ENCODE results near the gene NEO1.

Gene NEO1

DNA sequence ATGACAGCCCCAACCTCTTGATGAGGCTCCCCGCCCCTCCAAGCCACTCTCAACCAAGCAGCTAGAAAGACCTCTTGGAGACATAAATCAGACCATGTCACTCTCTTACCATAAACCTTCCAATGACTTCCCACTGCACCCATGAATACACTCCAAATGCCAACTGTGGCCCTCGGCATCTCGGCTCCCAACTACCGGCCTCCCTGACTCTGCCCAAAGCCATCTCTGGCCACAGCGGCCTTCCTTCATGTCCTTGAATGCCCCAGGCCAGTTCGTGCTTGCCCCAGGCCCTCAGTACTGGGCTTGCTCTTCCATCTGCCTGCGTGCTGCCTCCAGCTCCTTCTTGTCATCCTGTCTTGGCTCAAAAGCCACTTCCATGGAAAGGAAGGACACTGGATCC lies 284.5 kb downstream of the NEO1 start:
- H3K9me3 ChIP-seq (ENCODE audit: control insufficient read depth in 1 of 2, low read length in 2 of 2), result no peaks in the 10 kb centered on the region
- no peaks in the 10 kb centered on the region for H3K27me3 ChIP-seq (ENCODE audit: low read depth, low read length)
- no peaks in the 10 kb centered on the region for H3K4me1 ChIP-seq (ENCODE audit: control insufficient read depth in 1 of 2, insufficient read depth in 2 of 2, low read length in 2 of 2)
- H3K36me3 ChIP-seq (ENCODE audit: control insufficient read depth in 1 of 2, insufficient read depth in 2 of 2, low read length in 2 of 2), result no peaks in the 10 kb centered on the region
- no peak overlapping the region for H3K4me3 ChIP-seq (ENCODE audit: low read depth in 1 of 2, low read length in 2 of 2)
- H3K27ac ChIP-seq (ENCODE audit: low read length), result no peak overlapping the region

DNA sequence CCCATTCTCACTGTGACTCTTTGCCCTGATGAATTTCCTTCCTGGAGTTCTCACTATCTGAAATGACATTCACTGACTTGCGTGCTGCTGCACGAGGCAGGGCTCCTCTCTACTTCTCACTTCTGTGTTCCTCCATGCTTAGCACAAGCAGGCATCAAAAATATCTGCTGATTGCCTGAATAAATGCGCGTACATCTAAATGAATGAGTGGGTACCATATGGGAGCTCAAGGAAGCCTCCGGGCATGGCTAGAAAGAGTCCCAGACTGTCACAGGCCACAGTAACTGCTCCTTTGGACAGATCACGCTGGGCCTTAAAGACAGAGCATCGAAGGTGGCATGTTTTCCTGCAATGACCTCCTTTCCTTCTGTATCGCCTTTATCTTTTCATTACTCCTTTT lies 284.9 kb downstream of the NEO1 start:
- Histone ChIP-seq H3K4me1 (ENCODE audit: control insufficient read depth in 1 of 2, insufficient read depth in 2 of 2, low read length in 2 of 2) (no peaks in the 10 kb centered on the region), H3K4me3 (ENCODE audit: low read depth in 1 of 2, low read length in 2 of 2) (no peak overlapping the region), H3K9me3 (ENCODE audit: control insufficient read depth in 1 of 2, low read length in 2 of 2) (no peaks in the 10 kb centered on the region), H3K27ac (ENCODE audit: low read length) (no peak overlapping the region), H3K27me3 (ENCODE audit: low read depth, low read length) (no peaks in the 10 kb centered on the region), H3K36me3 (ENCODE audit: control insufficient read depth in 1 of 2, insufficient read depth in 2 of 2, low read length in 2 of 2) (no peaks in the 10 kb centered on the region)

DNA sequence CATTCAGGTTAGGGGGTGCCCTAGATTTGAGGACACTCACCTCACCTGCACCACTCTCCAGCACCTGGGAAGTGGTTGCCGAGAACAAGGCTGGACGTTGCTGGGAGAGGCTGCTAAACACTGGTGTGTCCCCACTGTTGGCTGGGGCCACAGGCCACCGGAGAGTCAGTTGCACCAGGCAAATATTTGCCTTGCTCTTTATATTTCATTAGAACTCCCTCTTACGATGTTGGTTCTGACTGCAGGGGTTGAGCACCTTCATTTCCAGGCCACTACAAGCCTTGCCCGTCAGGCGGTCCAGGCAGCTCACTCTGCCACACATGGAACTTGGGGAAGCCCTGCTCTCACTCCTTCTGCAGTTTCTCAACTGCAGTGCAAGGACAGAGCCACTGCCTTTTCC lies 285.8 kb downstream of the NEO1 start:
- Histone ChIP-seq H3K4me3 (ENCODE audit: low read depth in 1 of 2, low read length in 2 of 2) (no peak overlapping the region), H3K9me3 (ENCODE audit: control insufficient read depth in 1 of 2, low read length in 2 of 2) (no peaks in the 10 kb centered on the region), H3K27me3 (ENCODE audit: low read depth, low read length) (no peaks in the 10 kb centered on the region), H3K36me3 (ENCODE audit: control insufficient read depth in 1 of 2, insufficient read depth in 2 of 2, low read length in 2 of 2) (no peaks in the 10 kb centered on the region), H3K4me1 (ENCODE audit: control insufficient read depth in 1 of 2, insufficient read depth in 2 of 2, low read length in 2 of 2) (no peaks in the 10 kb centered on the region), H3K27ac (ENCODE audit: low read length) (no peak overlapping the region)

DNA sequence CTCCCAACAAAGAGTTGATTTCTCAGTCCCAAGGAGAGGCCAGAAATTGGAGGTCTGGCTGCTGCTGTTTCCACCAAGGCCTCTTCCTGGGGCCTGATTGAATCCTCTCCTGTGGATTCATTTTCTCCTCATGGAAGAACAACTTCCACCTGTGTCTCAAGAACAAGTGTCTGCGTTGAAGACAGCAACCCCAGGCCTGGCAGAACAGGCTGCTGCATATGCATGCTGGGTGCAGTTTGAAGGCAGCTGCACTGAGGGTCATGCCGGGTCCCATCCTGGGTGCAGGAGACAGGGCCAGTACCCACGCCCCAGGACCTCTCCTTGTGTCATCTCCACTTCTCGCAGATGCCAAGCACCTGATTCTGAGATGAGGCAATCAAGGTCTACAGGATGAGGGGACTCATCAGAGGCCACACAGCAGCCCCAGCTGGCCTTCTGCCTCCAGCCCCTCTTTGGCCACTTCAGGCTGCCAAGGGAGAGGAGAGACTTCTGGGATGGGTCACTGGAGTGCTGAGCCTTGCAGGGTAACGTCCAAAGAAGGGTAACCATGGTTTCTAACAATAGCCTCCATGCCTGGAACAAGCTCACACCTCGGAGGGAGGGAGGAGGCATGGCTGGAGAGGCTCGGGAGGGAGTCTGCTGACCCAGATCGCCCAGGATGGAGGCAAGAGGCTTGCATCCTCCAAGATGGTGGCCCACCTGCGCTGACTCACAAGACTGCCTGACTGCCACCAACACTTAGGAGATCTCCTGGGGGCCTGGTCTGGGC lies 286.5 kb downstream of the NEO1 start:
- no peak overlapping the region for H3K27ac ChIP-seq (ENCODE audit: low read length)
- H3K36me3 ChIP-seq (ENCODE audit: control insufficient read depth in 1 of 2, insufficient read depth in 2 of 2, low read length in 2 of 2), result no peaks in the 10 kb centered on the region
- H3K9me3 ChIP-seq (ENCODE audit: control insufficient read depth in 1 of 2, low read length in 2 of 2), result no peaks in the 10 kb centered on the region
- no peaks in the 10 kb centered on the region for H3K27me3 ChIP-seq (ENCODE audit: low read depth, low read length)
- H3K4me1 ChIP-seq (ENCODE audit: control insufficient read depth in 1 of 2, insufficient read depth in 2 of 2, low read length in 2 of 2), result no peaks in the 10 kb centered on the region
- H3K4me3 ChIP-seq (ENCODE audit: low read depth in 1 of 2, low read length in 2 of 2), result no peak overlapping the region

DNA sequence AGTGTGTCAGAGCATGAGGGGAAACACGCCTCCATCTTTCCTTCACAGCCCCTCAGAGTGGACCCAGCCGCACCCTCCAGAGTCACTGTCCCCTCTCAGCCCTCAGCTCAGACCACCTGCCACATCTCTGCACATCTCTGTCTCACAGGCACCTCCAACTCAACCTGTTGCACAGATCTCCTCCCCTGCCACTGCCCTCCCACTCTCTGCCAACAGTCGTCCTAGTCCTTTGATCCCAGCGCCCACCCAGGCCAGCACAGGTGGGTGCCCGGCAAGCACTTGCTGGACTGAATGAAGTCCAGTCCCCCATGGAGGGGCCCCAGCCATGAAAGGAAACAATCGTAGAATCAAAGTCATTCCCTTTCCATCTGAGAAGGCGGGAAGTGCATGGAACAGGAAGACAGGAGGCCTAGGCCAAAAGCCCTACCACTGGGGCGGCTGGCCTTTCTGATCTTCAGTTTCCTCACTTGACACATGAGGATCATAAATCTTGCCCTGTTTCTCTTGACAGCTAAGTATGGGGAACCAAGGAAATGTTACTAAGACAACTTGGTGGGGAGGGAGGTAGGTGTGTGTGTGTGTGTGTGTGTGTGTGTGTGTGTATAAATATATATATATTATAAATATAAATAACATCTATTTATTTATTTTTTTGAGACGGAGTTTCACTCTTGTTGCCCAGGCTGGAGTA lies 288.4 kb downstream of the NEO1 start:
- no peaks in the 10 kb centered on the region for H3K4me1 ChIP-seq (ENCODE audit: control insufficient read depth in 1 of 2, insufficient read depth in 2 of 2, low read length in 2 of 2)
- H3K36me3 ChIP-seq (ENCODE audit: control insufficient read depth in 1 of 2, insufficient read depth in 2 of 2, low read length in 2 of 2), result no peaks in the 10 kb centered on the region
- no peak overlapping the region for H3K4me3 ChIP-seq (ENCODE audit: low read depth in 1 of 2, low read length in 2 of 2)

DNA sequence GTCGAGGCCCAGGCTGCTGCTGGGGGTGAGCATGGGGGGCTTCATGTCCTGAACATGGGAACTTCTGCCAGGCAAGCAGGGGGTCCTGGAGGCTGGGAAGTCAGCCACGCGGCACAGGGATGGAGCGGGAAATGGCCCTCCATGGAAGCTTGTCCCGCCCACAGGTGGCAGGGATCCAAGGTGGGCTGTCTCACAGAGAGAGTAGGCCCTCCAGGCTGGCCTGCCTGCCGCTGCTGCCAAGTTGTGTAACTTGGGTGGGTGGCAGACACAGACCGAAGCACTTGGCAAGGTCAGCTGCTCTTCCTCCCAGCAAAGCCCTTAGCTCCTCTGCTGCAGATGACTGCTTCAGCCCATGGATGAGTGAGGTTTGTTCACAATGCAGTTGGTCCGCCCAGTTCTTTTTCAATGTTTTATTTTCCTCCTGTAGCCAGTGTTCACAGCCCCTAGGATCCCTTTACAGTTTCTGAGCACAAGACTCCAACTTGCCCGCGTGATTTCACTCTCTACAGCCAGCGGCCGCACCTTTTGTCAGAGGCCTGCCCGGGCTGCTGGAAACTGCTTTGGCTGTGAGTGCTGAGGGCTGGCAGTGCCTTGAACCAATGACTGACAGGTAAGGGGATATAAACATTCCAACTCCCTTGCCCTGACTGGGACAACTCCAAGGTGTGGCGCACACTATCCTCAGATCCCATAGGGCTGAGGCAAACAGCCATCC lies 289.8 kb downstream of the NEO1 start:
- H3K9me3 ChIP-seq (ENCODE audit: control insufficient read depth in 1 of 2, low read length in 2 of 2), result no peaks in the 10 kb centered on the region
- H3K27me3 ChIP-seq (ENCODE audit: low read depth, low read length), result no peaks in the 10 kb centered on the region
- H3K4me3 ChIP-seq (ENCODE audit: low read depth in 1 of 2, low read length in 2 of 2), result no peak overlapping the region
- no peaks in the 10 kb centered on the region for H3K4me1 ChIP-seq (ENCODE audit: control insufficient read depth in 1 of 2, insufficient read depth in 2 of 2, low read length in 2 of 2)
- H3K27ac ChIP-seq (ENCODE audit: low read length), result no peak overlapping the region
- H3K36me3 ChIP-seq (ENCODE audit: control insufficient read depth in 1 of 2, insufficient read depth in 2 of 2, low read length in 2 of 2), result no peaks in the 10 kb centered on the region

More for the DNA sequence above, 288.4 kb downstream of the NEO1 start:
- Histone ChIP-seq H3K9me3 (ENCODE audit: control insufficient read depth in 1 of 2, low read length in 2 of 2) (no peaks in the 10 kb centered on the region), H3K27me3 (ENCODE audit: low read depth, low read length) (no peaks in the 10 kb centered on the region), H3K27ac (ENCODE audit: low read length) (no peak overlapping the region)

DNA sequence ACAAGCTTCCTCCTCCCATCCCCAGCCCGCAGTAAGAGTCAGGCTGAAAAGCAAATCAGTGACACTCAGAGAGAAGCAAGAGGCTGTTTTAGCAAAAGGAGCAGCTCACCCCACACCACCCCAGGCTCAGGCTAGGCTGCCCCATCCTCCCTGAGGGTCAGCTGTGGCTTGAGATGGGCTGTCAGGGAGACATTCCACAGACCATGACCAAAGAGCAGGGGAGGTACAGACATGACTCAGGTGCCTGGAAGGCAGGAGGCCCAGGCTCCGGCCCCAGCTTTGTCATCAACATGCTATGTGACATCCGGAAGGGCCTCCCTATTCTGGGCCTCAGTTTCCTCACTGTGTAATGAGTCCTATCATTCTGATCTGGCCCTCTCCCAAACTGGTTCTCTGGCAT lies 291.8 kb downstream of the NEO1 start:
- Histone ChIP-seq H3K9me3 (ENCODE audit: control insufficient read depth in 1 of 2, low read length in 2 of 2) (no peaks in the 10 kb centered on the region), H3K36me3 (ENCODE audit: control insufficient read depth in 1 of 2, insufficient read depth in 2 of 2, low read length in 2 of 2) (no peaks in the 10 kb centered on the region), H3K27ac (ENCODE audit: low read length) (no peak overlapping the region), H3K27me3 (ENCODE audit: low read depth, low read length) (no peaks in the 10 kb centered on the region), H3K4me3 (ENCODE audit: low read depth in 1 of 2, low read length in 2 of 2) (no peak overlapping the region), H3K4me1 (ENCODE audit: control insufficient read depth in 1 of 2, insufficient read depth in 2 of 2, low read length in 2 of 2) (no peaks in the 10 kb centered on the region)

DNA sequence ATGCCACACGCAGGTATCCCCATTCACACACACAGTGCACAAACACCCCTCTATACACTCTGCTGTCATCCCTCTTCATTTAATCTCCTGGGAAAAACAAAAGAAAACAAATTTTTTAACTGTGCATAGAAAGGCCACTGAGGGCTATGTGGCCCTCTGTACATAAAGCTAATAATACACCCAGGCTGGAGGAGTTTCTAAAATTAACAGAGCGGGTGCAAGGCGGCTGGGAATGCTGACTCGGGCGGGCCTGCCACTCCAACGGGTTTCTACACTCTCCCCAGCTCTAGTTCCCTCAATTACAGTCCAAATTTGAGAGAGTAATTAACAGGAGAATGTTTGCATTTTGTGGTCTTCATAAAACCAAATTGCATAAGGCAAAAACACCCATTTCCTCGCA lies 293.4 kb downstream of the NEO1 start:
- Histone ChIP-seq H3K4me1 (ENCODE audit: control insufficient read depth in 1 of 2, insufficient read depth in 2 of 2, low read length in 2 of 2) (no peaks in the 10 kb centered on the region), H3K9me3 (ENCODE audit: control insufficient read depth in 1 of 2, low read length in 2 of 2) (no peaks in the 10 kb centered on the region), H3K27ac (ENCODE audit: low read length) (no peak overlapping the region), H3K4me3 (ENCODE audit: low read depth in 1 of 2, low read length in 2 of 2) (no peak overlapping the region), H3K27me3 (ENCODE audit: low read depth, low read length) (no peaks in the 10 kb centered on the region), H3K36me3 (ENCODE audit: control insufficient read depth in 1 of 2, insufficient read depth in 2 of 2, low read length in 2 of 2) (no peaks in the 10 kb centered on the region)

DNA sequence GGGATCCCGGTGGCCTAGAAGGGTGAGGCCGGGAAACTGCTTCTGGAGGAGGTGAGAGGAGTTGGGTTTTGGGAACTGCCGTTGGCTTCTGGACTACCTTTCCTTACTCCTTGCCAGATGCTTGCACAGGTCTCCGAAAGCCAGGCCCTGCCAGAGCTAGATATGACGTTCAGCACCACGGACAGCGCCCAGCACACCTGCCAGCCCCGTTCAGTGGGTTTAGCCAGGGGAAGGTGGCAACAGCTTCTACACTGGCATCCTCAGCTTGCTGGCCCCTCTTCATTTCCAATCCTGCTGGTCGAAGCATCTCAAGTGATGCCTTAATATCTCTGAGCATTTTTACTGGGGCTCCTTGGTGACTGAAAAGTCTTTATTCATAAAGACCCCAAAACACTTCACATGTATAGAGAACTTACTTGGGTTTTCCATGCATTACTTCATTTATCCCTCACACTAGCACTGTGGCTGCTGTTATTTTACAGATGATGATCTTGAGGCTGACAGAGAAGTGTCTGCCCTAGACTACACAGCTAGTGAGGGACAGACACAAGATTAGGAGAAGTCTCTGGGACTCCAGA lies 294.6 kb downstream of the NEO1 start:
- H3K4me1 ChIP-seq (ENCODE audit: control insufficient read depth in 1 of 2, insufficient read depth in 2 of 2, low read length in 2 of 2), result no peaks in the 10 kb centered on the region
- H3K9me3 ChIP-seq (ENCODE audit: control insufficient read depth in 1 of 2, low read length in 2 of 2), result no peaks in the 10 kb centered on the region
- H3K4me3 ChIP-seq (ENCODE audit: low read depth in 1 of 2, low read length in 2 of 2), result no peak overlapping the region
- H3K36me3 ChIP-seq (ENCODE audit: control insufficient read depth in 1 of 2, insufficient read depth in 2 of 2, low read length in 2 of 2), result no peaks in the 10 kb centered on the region
- no peak overlapping the region for H3K27ac ChIP-seq (ENCODE audit: low read length)
- H3K27me3 ChIP-seq (ENCODE audit: low read depth, low read length), result no peaks in the 10 kb centered on the region

DNA sequence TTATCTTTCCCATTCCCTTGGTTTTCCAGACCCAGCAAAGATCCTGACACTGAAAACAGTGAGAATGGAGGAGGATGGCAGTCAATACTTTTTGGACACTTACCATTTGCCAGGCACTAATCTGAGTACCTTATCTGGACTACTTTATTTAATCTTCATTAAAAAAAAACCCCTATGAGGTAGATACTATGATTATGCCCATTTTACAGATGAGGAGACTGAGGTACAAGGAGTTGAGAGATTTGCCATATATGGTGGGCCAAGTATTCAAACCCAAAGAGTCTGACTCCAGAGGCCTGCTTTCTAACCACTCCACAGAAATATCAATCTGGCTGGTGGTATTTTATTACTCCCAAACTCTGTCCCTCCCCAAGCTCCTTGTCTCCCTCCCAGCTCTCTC lies 296.9 kb downstream of the NEO1 start:
- no peak overlapping the region for H3K27ac ChIP-seq (ENCODE audit: low read length)
- no peaks in the 10 kb centered on the region for H3K27me3 ChIP-seq (ENCODE audit: low read depth, low read length)
- no peaks in the 10 kb centered on the region for H3K9me3 ChIP-seq (ENCODE audit: control insufficient read depth in 1 of 2, low read length in 2 of 2)
- H3K36me3 ChIP-seq (ENCODE audit: control insufficient read depth in 1 of 2, insufficient read depth in 2 of 2, low read length in 2 of 2), result no peaks in the 10 kb centered on the region
- H3K4me3 ChIP-seq (ENCODE audit: low read depth in 1 of 2, low read length in 2 of 2), result no peak overlapping the region
- no peaks in the 10 kb centered on the region for H3K4me1 ChIP-seq (ENCODE audit: control insufficient read depth in 1 of 2, insufficient read depth in 2 of 2, low read length in 2 of 2)

DNA sequence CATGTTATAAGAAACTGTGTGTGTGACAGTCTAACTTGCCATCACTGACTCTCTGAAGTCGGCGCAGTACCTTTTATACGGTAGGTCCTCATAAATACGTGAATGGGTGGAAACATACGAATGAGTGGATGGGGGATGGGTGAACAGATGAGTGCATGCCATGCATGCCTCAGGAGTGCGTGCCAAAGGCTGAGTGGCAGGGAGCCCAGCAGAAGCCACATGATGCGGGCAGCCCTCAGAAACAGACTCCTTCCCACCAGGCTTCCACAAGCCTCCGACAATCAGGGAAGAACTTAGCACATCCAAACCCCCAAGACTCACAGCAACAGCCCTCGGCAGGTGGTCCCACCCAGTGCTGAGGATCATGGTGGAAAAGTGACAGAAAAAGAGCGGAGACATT lies 299.8 kb downstream of the NEO1 start:
- H3K36me3 ChIP-seq (ENCODE audit: control insufficient read depth in 1 of 2, insufficient read depth in 2 of 2, low read length in 2 of 2), result no peaks in the 10 kb centered on the region

More for the DNA sequence above, 299.8 kb downstream of the NEO1 start:
- H3K9me3 ChIP-seq (ENCODE audit: control insufficient read depth in 1 of 2, low read length in 2 of 2), result no peaks in the 10 kb centered on the region
- no peaks in the 10 kb centered on the region for H3K27me3 ChIP-seq (ENCODE audit: low read depth, low read length)
- no peak overlapping the region for H3K27ac ChIP-seq (ENCODE audit: low read length)
- H3K4me3 ChIP-seq (ENCODE audit: low read depth in 1 of 2, low read length in 2 of 2), result no peak overlapping the region
- no peaks in the 10 kb centered on the region for H3K4me1 ChIP-seq (ENCODE audit: control insufficient read depth in 1 of 2, insufficient read depth in 2 of 2, low read length in 2 of 2)

Measured in muscle layer of duodenum (tissue), 2 donors.